HG03457 (cell line): ENCODE results near the gene IMMP2L.
"Not testable (repeated sequence)": the region's sequence is repeated elsewhere in the genome, so short reads cannot be mapped to it uniquely, and the experiment has no call there.

Experiments
- ATAC-seq: cut with Tn5 transposase; IDR thresholded peaks from one replicate; pipeline ENCODE4 v1.9.1; 2021; ENCODE audit warnings: moderate number of reproducible peaks; ENCODE audit not compliant: unreplicated experiment

IMMP2L gene

GRCh38 chr7:111561904-111562732 lies at the start of gene IMMP2L:
Gene IMMP2L, minus strand, starts transcription at chr7:111562492.
- peak; percentile 85 for ATAC-seq

DNA sequence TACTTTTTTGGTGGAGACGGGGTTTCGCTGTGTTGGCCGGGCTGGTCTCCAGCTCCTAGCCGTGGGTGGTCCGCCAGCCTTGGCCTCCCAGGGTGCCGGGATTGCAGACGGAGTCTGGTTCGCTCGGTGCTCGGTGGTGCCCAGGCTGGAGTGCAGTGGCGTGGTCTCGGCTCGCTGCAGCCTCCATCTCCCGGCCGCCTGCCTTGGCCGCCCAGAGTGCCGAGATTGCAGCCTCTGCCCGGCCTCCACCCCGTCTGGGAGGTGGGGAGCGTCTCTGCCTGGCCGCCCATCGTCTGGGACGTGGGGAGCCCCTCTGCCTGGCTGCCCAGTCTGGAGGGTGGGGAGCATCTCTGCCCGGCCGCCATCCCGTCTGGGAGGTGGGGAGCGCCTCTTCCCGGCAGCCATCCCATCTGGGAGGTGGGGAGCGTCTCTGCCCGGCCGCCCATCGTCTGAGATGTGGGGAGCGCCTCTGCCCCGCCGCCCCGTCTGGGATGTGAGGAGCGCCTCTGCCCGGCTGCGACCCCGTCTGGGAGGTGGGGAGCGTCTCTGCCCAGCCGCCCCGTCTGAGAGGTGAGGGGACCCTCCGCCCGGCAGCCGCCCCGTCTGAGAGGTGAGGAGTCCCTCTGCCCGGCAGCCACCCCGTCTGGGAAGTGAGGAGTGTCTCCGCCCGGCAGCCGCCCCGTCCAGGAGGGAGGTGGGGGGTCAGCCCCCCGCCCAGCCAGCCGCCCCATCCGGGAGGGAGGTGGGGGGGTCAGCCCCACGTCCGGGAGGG lies 47.4 kb upstream of the IMMP2L start:
- ATAC-seq = not testable (repeated sequence)

DNA sequence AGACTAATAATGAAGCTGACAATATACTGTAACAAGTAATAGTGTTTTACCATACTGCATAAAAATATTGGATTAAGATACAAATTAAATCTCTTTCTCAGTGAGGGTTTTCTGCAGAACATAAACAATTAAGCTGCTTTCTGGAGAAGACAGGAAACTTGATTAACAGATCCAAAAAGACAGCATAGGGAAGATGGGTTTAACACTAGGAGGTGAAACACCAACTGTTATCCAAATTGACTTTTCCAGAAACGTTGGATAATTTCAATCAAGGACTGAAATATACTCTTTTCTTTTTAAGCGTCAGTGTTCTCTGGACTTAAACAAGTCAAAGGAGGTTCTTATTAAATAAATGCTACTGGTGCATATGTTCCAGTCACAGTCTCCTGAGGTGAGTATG lies 45.3 kb upstream of the IMMP2L start:
- no peak for ATAC-seq

- no peak for ATAC-seq
These were observed 43.0 kb upstream of the IMMP2L start for GRCh38 chr7:111605246-111605645.

GRCh38 chr7:111600091-111600490 lies 37.8 kb upstream of the IMMP2L start:
- no peak for ATAC-seq

DNA sequence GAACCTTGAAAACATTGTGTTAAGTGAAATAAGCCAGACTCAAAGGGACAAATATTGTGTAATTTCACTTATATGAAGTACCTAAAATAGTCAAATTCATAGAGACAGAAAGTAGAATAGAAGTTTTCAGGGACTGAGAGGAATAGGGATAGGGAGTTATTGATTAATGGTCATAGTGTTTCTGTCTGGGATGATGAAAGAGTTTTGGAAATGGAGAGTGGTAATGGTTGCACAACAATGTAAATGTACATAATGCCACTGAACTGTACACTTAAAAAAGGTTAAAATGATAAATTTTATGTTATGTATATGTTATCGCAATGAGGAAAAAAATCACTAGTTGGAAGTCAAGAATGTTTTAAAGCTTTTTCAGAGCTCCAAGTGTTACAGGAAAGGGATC lies 33.5 kb upstream of the IMMP2L start:
- no peak for ATAC-seq

DNA sequence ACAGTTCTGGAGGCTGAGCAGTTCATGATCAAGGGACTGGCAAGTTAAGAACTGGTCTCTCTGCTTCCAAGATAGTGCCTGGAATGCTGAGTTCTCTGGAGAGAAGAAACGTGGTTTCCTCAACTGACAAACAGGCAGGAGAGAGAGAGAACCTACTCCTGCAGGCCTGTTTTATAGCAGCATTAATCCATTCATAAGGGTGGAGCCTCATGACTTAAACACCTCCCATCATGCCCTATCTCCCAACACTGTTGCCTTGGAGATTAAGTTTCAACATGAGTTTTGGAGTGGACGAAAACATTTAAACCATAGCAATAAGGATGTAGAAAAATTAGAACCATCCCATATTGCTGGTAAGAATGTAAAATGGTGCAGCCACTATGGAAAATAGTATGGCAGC lies 32.3 kb upstream of the IMMP2L start:
- ATAC-seq = no peak

GRCh38 chr7:111593343-111593742 lies 31.1 kb upstream of the IMMP2L start:
- no peak for ATAC-seq

- no peak for ATAC-seq
These were observed 25.8 kb upstream of the IMMP2L start for GRCh38 chr7:111588065-111588433.

GRCh38 chr7:111587410-111588064 lies 25.2 kb upstream of the IMMP2L start:
- ATAC-seq = no peak

GRCh38 chr7:111586711-111587409 lies 24.6 kb upstream of the IMMP2L start:
- ATAC-seq = no peak

DNA sequence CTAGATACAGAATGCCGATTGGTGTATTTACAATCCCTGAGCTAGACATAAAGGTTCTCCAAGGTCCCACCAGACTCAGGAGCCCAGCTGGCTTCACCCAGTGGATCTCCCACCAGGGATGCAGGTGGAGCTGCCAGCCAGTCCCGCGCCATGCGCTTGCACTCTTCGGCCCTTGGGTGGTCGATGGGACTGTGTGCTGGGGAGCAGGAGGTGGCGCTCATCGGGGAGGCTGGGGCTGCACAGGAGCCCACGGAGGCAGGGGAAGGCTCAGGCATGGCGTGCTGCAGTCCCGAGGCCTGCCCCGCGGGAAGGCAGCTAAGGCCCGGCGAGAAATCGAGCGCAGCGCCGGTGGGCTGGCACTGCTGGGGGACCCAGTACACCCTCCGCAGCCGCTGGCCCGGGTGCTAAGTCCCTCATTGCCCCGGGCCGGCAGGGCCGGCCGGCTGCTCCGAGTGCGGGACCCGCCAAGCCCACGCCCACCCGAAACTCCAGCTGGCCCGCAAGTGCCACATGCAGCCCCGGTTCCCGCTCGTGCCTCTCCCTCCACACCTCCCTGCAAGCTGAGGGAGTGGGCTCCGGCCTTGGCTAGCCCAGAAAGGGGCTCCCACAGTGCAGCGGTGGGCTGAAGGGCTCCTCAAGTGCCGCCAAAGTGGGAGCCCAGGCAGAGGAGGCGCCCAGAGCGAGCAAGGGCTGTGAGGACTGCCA lies 19.6 kb upstream of the IMMP2L start:
- ATAC-seq = not testable (repeated sequence)

DNA sequence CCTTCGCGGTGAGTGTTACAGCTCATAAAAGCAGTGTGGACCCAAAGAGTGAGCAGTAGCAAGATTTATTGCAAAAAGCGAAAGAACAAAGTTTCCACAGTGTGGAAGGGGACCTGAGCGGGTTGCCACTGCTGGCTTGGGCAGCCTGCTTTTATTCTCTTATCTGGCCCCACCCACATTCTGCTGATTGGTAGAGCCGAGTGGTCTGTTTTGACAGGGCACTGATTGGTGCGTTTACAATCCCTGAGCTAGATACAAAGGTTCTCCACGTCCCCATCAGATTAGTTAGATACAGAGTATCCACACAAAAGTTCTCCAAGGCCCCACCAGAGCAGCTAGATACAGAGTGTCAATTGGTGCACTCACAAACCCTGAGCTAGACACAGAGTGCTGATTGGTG lies 18.9 kb upstream of the IMMP2L start:
- ATAC-seq = not testable (repeated sequence)

DNA sequence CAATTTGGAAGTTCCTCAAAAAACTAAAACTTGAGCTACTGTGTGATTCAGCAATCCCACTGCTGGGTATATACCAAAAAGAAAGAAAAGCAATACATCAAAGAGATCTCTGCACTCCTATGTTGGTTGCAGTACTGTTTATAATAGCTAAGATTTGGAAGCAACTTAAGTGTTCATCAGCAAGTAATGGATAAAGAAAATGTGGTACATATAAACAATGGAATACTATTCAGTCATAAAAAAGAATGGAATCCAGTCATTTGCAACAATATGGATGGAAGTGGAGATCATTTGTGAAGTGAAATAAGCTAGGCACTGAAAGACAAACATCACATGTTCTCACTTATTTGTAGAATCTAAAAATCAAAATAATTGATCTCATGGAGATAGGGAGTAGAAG lies 16.5 kb upstream of the IMMP2L start:
- ATAC-seq = no peak

GRCh38 chr7:111571720-111572119 lies 9.4 kb upstream of the IMMP2L start:
- ATAC-seq = no peak

GRCh38 chr7:111568870-111569462 lies 6.7 kb upstream of the IMMP2L start:
- no peak for ATAC-seq

- no peak for ATAC-seq
These were observed 6.1 kb upstream of the IMMP2L start for GRCh38 chr7:111568419-111568818.

- ATAC-seq = no peak
These were observed 1.8 kb upstream of the IMMP2L start for GRCh38 chr7:111564078-111564477.

GRCh38 chr7:111561654-111561903 lies 713 bp downstream of the IMMP2L start:
- no peak for ATAC-seq
